WTC11 (cell line): ENCODE results near the gene C1R. TPM values are rescaled to one million over a fixed set of nuclear protein-coding genes. Genes with fewer than 3 reads are reported as not detected.
A peak's percentile ranks its signal among the peaks of the same experiment; 100 is the strongest.

Experiments
- ATAC-seq: fragments of 200-7000 bp; cut with Tn5 transposase; 2 replicates; pipeline ENCODE4 v1.10.0; 2021; ENCODE audit warnings: mild to moderate bottlenecking, moderate library complexity
- CTCF ChIA-PET: fragments of 300-600 bp; sonication (Branson Sonifier 250); formaldehyde crosslinking; loops from one replicate; lab custom pipeline; 2021; ENCODE audit warnings: antibody characterized with exemption; lab: Charles Lee
- POLR2A ChIA-PET: fragments of 350-600 bp; sonication (Branson Sonifier 250); formaldehyde crosslinking; loops from one replicate; lab custom pipeline; 2021; ENCODE audit warnings: antibody characterized with exemption; lab: Charles Lee
- DNase-seq: peaks from one replicate; pipeline ENCODE4 v3.0.0; 2021; ENCODE audit warnings: low spot score
- H3K27ac Mint-ChIP-seq: 2 replicates; pipeline ENCODE4 v1.8.0; 2021; ENCODE audit warnings: mixed read lengths
- H3K27me3 Mint-ChIP-seq: 2 replicates; pipeline ENCODE4 v1.8.0; 2021; ENCODE audit warnings: low read depth, mild to moderate bottlenecking, moderate library complexity, mixed read lengths
- H3K36me3 Mint-ChIP-seq: 2 replicates; pipeline ENCODE4 v1.8.0; 2021; ENCODE audit warnings: mixed read lengths
- H3K4me1 Mint-ChIP-seq: 2 replicates; pipeline ENCODE4 v1.8.0; 2022; ENCODE audit warnings: mixed read lengths
- H3K4me3 Mint-ChIP-seq: 2 replicates; pipeline ENCODE4 v1.8.0; 2021; ENCODE audit warnings: mild to moderate bottlenecking, moderate library complexity, mixed read lengths
- H3K9me3 Mint-ChIP-seq: 2 replicates; pipeline ENCODE4 v1.8.0; 2021; ENCODE audit warnings: mixed read lengths
- AR ChIP-seq: fragments of 250-450 bp; sonication (Bioruptor Pico); IDR thresholded peaks from 2 replicates; pipeline ENCODE4 v1.9.0; 2021; ENCODE audit warnings: mild to moderate bottlenecking
- ARID4B ChIP-seq: sonication (generic); formaldehyde crosslinking; IDR thresholded peaks from 2 replicates; pipeline ENCODE4 v1.8.0; 2023; ENCODE audit warnings: missing genetic modification reagents, mild to moderate bottlenecking, borderline replicate concordance
- CBFB ChIP-seq: sonication (generic); formaldehyde crosslinking; IDR thresholded peaks from 2 replicates; pipeline ENCODE4 v1.8.1; 2022; ENCODE audit warnings: mild to moderate bottlenecking, low read depth, missing genetic modification reagents
- E2F5 ChIP-seq: sonication (generic); formaldehyde crosslinking; IDR thresholded peaks from 2 replicates; pipeline ENCODE4 v1.8.1; 2022; ENCODE audit warnings: mild to moderate bottlenecking, moderate library complexity, missing genetic modification reagents
- FOXP1 ChIP-seq: sonication (generic); formaldehyde crosslinking; IDR thresholded peaks from 2 replicates; pipeline ENCODE4 v1.8.0; 2022; ENCODE audit warnings: missing genetic modification reagents, mild to moderate bottlenecking, moderate library complexity, borderline replicate concordance
- IRF2 ChIP-seq: sonication (generic); formaldehyde crosslinking; IDR thresholded peaks from 2 replicates; pipeline ENCODE4 v1.8.0; 2022; ENCODE audit warnings: low read depth, missing genetic modification reagents, borderline replicate concordance
- MLX ChIP-seq: sonication (generic); formaldehyde crosslinking; IDR thresholded peaks from 2 replicates; pipeline ENCODE4 v1.8.1; 2023; ENCODE audit warnings: mild to moderate bottlenecking, missing genetic modification reagents, moderate library complexity
- NFATC4 ChIP-seq: fragments of 250-450 bp; sonication (Bioruptor Pico); IDR thresholded peaks from 2 replicates; pipeline ENCODE4 v1.9.0; 2021; ENCODE audit warnings: mild to moderate bottlenecking
- NR3C1 ChIP-seq: sonication (generic); formaldehyde crosslinking; conservative IDR thresholded peaks from 2 replicates; pipeline ENCODE4 v1.8.1; 2023; ENCODE audit warnings: low read depth, mild to moderate bottlenecking, missing genetic modification reagents
- PREB ChIP-seq: sonication (generic); formaldehyde crosslinking; IDR thresholded peaks from 2 replicates; pipeline ENCODE4 v1.8.1; 2022; ENCODE audit warnings: mild to moderate bottlenecking, missing genetic modification reagents, moderate library complexity, borderline replicate concordance
- RELA ChIP-seq: sonication (generic); formaldehyde crosslinking; IDR thresholded peaks from 2 replicates; pipeline ENCODE4 v1.8.1; 2022; ENCODE audit warnings: missing genetic modification reagents, mild to moderate bottlenecking, borderline replicate concordance
- RORB ChIP-seq: fragments of 250-450 bp; sonication (Bioruptor Pico); IDR thresholded peaks from 2 replicates; pipeline ENCODE4 v1.9.0; 2021; ENCODE audit warnings: mild to moderate bottlenecking
- USF1 ChIP-seq: sonication (generic); formaldehyde crosslinking; IDR thresholded peaks from 2 replicates; pipeline ENCODE4 v1.8.0; 2022; ENCODE audit warnings: mild to moderate bottlenecking, missing genetic modification reagents
- ZBTB21 ChIP-seq: sonication (generic); formaldehyde crosslinking; IDR thresholded peaks from 2 replicates; pipeline ENCODE4 v1.8.1; 2023; ENCODE audit warnings: mild to moderate bottlenecking, missing genetic modification reagents, borderline replicate concordance
- ZNF232 ChIP-seq: sonication (generic); formaldehyde crosslinking; IDR thresholded peaks from 2 replicates; pipeline ENCODE4 v1.8.0; 2022; ENCODE audit warnings: mild to moderate bottlenecking, missing genetic modification reagents
- ZNF317 ChIP-seq: sonication (generic); formaldehyde crosslinking; IDR thresholded peaks from 2 replicates; pipeline ENCODE4 v1.8.1; 2023; ENCODE audit warnings: low read depth, mild to moderate bottlenecking, moderate library complexity, missing genetic modification reagents, borderline replicate concordance
- ZSCAN18 ChIP-seq: fragments of 250-450 bp; sonication (Bioruptor Pico); IDR thresholded peaks from 2 replicates; pipeline ENCODE4 v2.1.2; 2022; ENCODE audit warnings: mild to moderate bottlenecking, moderate library complexity
- total RNA-seq: library from RNA; stranded (reverse); gene quantifications from 3 replicates; pipeline ENCODE4 v1.2.3, GENCODE V29; 2021

Gene C1R
- total RNA-seq, 1 experiment from 2014 or later = 8.4 TPM

- Mint-ChIP-seq H3K9me3 (no peaks in the 10 kb centered on the region), H3K27ac (no peak overlapping the region), H3K36me3 (no peaks in the 10 kb centered on the region), H3K4me1 (peaks cover 34% of the 10 kb centered on the region), H3K27me3 (no peaks in the 10 kb centered on the region; the same call in none of the 2 replicates), H3K4me3 (no peak overlapping the region)
- ATAC-seq (no peak), DNase-seq (no peak)
- no peak for TF ChIP-seq PREB (CRISPR knock-in tag)
- ChIA-PET POLR2A (interaction anchor here (1.3 kb wide), 1 partner anchor 149 kb away, joined by 3 read pairs; the partner anchor contains the start of genes C12orf57 and RNU7-1), CTCF (interaction anchor here (0.7 to 7.7 kb wide), 7 partner anchors 9 to 93 kb away, joined by 3 to 63 read pairs (median 3); partner anchors contain the start of gene C1RL)
Measured at GRCh38 chr12:7092986-7093460, 778 bp upstream of the C1R start.

GRCh38 chr12:7091660-7092228, 501 bp downstream of the C1R start:
- H3K27me3 Mint-ChIP-seq = no peaks in the 10 kb centered on the region; the same call in none of the 2 replicates
- ATAC-seq = no peak
- H3K9me3 Mint-ChIP-seq = no peaks in the 10 kb centered on the region
- DNase-seq = no peak
- H3K4me3 Mint-ChIP-seq = peak overlapping the region; percentile 65
- POLR2A ChIA-PET = interaction anchor here (0.5 to 1.1 kb wide), 2 partner anchors 73 to 167 kb away, joined by 3 to 4 read pairs; partner anchors contain the start of gene LPCAT3
- peaks cover 34% of the 10 kb centered on the region for H3K4me1 Mint-ChIP-seq
- no peaks in the 10 kb centered on the region for H3K36me3 Mint-ChIP-seq
- CTCF ChIA-PET = interaction anchor here (0.7 to 7.7 kb wide), 5 partner anchors 17 to 127 kb away, joined by 3 to 63 read pairs (median 3); partner anchors contain the start of genes C1RL and C1S
- TF ChIP-seq ARID4B (CRISPR knock-in tag) (no peak), ZBTB21 (CRISPR knock-in tag) (0 out of 2 replicates have a peak, but pooled peaks have one; percentile 23)
- H3K27ac Mint-ChIP-seq = peak overlapping the region; percentile 79; the same call in 1 of the 2 replicates

- Mint-ChIP-seq H3K36me3 (no peaks in the 10 kb centered on the region), H3K27me3 (no peaks in the 10 kb centered on the region; the same call in none of the 2 replicates), H3K4me1 (peaks cover 30% of the 10 kb centered on the region), H3K27ac (no peak overlapping the region), H3K9me3 (no peaks in the 10 kb centered on the region), H3K4me3 (no peak overlapping the region)
- ATAC-seq = no peak
- POLR2A ChIA-PET = interaction anchor here (1.0 to 1.1 kb wide), 2 partner anchors 12 to 73 kb away, joined by 3 read pairs; partner anchors contain the start of gene LPCAT3
- CTCF ChIA-PET = interaction anchor here (0.7 to 7.7 kb wide), 3 partner anchors 17 to 127 kb away, joined by 3 to 63 read pairs (median 7); partner anchors contain the start of genes C1RL and C1S
- no peak for DNase-seq
- TF ChIP-seq NFATC4 (CRISPR knock-in tag) (no peak), E2F5 (CRISPR knock-in tag) (no peak), USF1 (no peak), NR3C1 (no peak), ZNF317 (CRISPR knock-in tag) (no peak), ZNF232 (no peak), MLX (CRISPR knock-in tag) (no peak), ZSCAN18 (CRISPR knock-in tag) (no peak), RELA (no peak), FOXP1 (CRISPR knock-in tag) (no peak), IRF2 (CRISPR knock-in tag) (no peak), AR (CRISPR knock-in tag) (no peak), RORB (no peak), CBFB (CRISPR knock-in tag) (no peak)
Measured at GRCh38 chr12:7091171-7091570, 1.1 kb downstream of the C1R start.
